ENCODE measurements around the gene GIPR. TPM values are rescaled to one million over a fixed set of nuclear protein-coding genes. Genes with fewer than 3 reads are reported as not detected.

GIPR gene
- total RNA-seq, 1 experiment from 2014 or later = 0.61 TPM

GRCh38 chr19:45691516-45692186 is 23.6 kb downstream of the GIPR start, which contains the start of gene SNRPD2:
SNRPD2 (minus strand) TSS chr19:45691953; CDS start chr19:45691888, 65 bp downstream.
- H3K9ac ChIP-seq (ENCODE audit: extremely low read depth, insufficient read length, low read length) = peak within 1 kb of the TSS; percentile 85
- no peak for TF ChIP-seq CTCF (conservative IDR thresholded peaks at IDR 0.05)
- Mint-ChIP-seq H3K4me1 (peaks cover 0 to 16% of the 10 kb centered on the region in 2 experiments; a peak in 3 of 4 replicates), H3K27ac (peak within 1 kb of the TSS; percentile 98 to 100 (median 99)), H3K27me3 (ENCODE audit: low read depth) (no peaks in the 10 kb centered on the region), H3K4me3 (peak within 1 kb of the TSS; percentile 94 to 96), H3K9me3 (peaks cover 0 to 5% of the 10 kb centered on the region in 2 experiments; a peak in 2 of 5 replicates), H3K36me3 (ENCODE audit: insufficient read depth in 1 of 3, low read depth in 3 of 3) (peaks cover 51 to 52% (median 52%) of the 10 kb centered on the region in 3 experiments)
- no peak within 1 kb of the TSS for H2BK12ac ChIP-seq (ENCODE audit: insufficient read length, low read depth, low read length)
- no peak within 1 kb of the TSS for H2AK5ac ChIP-seq (ENCODE audit: insufficient read length, low read length)
- H3K79me1 ChIP-seq (ENCODE audit: insufficient read depth, low read depth, low read length, poor library complexity, severe bottlenecking) = no peaks in the 10 kb centered on the region
- DNase-seq = peak; percentile 95
- no peak within 1 kb of the TSS; the same call in 1 of the 2 replicates for H3K4ac ChIP-seq (ENCODE audit: low read depth, low read length)
- no peak within 1 kb of the TSS for H3K56ac ChIP-seq (ENCODE audit: insufficient read length, low read depth, low read length)
- peak within 1 kb of the TSS; percentile 84 for H3K4me2 ChIP-seq (ENCODE audit: insufficient read depth, insufficient read length, low read length)
- no peak within 1 kb of the TSS for H2BK15ac ChIP-seq (ENCODE audit: low read depth, low read length)
- no peak within 1 kb of the TSS for H4K5ac ChIP-seq (ENCODE audit: insufficient read length, low read depth, low read length)
- no peak within 1 kb of the TSS for H2BK120ac ChIP-seq (ENCODE audit: low read depth, low read length, poor library complexity, severe bottlenecking)
- no peak within 1 kb of the TSS for H2BK5ac ChIP-seq (ENCODE audit: insufficient read length, low read length)
- H3K9me3 ChIP-seq (ENCODE audit: control insufficient read depth, low read depth, low read length) = no peaks in the 10 kb centered on the region
- H4K91ac ChIP-seq (ENCODE audit: insufficient read length, low read depth, low read length) = no peak within 1 kb of the TSS
- no peak within 1 kb of the TSS for H3K23ac ChIP-seq (ENCODE audit: insufficient read length, low read depth, low read length)
- H3K27ac ChIP-seq (ENCODE audit: insufficient read length, low read depth, low read length) = no peak within 1 kb of the TSS
- no peaks in the 10 kb centered on the region for H4K20me1 ChIP-seq (ENCODE audit: control insufficient read depth, insufficient read depth, insufficient read length)
- H3K79me2 ChIP-seq (ENCODE audit: insufficient read depth, low read length) = peaks cover 1% of the 10 kb centered on the region; the same call in 1 of the 2 replicates
- peak within 1 kb of the TSS; percentile 59 for H3K18ac ChIP-seq (ENCODE audit: insufficient read length, low read depth, low read length)
- peak within 1 kb of the TSS; percentile 68; the same call in 1 of the 2 replicates for H3K14ac ChIP-seq (ENCODE audit: insufficient read depth, low read length)
- H3T11ph ChIP-seq (ENCODE audit: low read length) = no peak within 1 kb of the TSS
- no peak within 1 kb of the TSS for H4K8ac ChIP-seq (replicated peaks; ENCODE audit: insufficient read length, low read depth, low read length)
- H2AFZ ChIP-seq (ENCODE audit: low read length) = no peak within 1 kb of the TSS
- H3K27me3 ChIP-seq (ENCODE audit: insufficient read depth, low read length) = no peaks in the 10 kb centered on the region
- peaks cover 9% of the 10 kb centered on the region for H3K23me2 ChIP-seq (ENCODE audit: insufficient read length, low read depth, low read length, poor library complexity, severe bottlenecking)
- H3K4me1 ChIP-seq (ENCODE audit: insufficient read depth, low read length) = peaks cover 3% of the 10 kb centered on the region
- no CpG with 5 or more reads among the region's 36 CpGs for WGBS (ENCODE audit: extremely low coverage, insufficient read length, low lambda C conversion rate)
- no peak within 1 kb of the TSS for H2BK20ac ChIP-seq (ENCODE audit: low read depth, low read length, poor library complexity, severe bottlenecking)

All from H9 (cell line).